GM21529 (cell line): ENCODE data around the gene LSR.

ENCODE experiments used
- ATAC-seq: cut with Tn5 transposase; IDR thresholded peaks from one replicate; pipeline ENCODE4 v1.9.1; 2021; ENCODE audit not compliant: unreplicated experiment

Gene LSR

GRCh38 chr19:35298561-35298972 is 49.8 kb downstream of the LSR start:
- ATAC-seq: no peak

GRCh38 chr19:35299523-35300338 is 50.9 kb downstream of the LSR start:
- no peak for ATAC-seq

- ATAC-seq: no peak
Measured at GRCh38 chr19:35300339-35300649, 51.5 kb downstream of the LSR start.

GRCh38 chr19:35301961-35302360 is 53.2 kb downstream of the LSR start:
- ATAC-seq: no peak

GRCh38 chr19:35302446-35302845 is 53.6 kb downstream of the LSR start:
- ATAC-seq: no peak

- no peak for ATAC-seq
Measured at GRCh38 chr19:35303357-35303915, 54.6 kb downstream of the LSR start.

GRCh38 chr19:35304036-35304435 is 55.2 kb downstream of the LSR start:
- ATAC-seq: no peak

GRCh38 chr19:35305181-35305580 is 56.4 kb downstream of the LSR start:
- no peak for ATAC-seq

- ATAC-seq: no peak
Measured at GRCh38 chr19:35306473-35307246, 57.9 kb downstream of the LSR start.

- no peak for ATAC-seq
Measured at GRCh38 chr19:35307931-35308330, 59.1 kb downstream of the LSR start.

- ATAC-seq: no peak
Measured at GRCh38 chr19:35308910-35309309, 60.1 kb downstream of the LSR start.

- ATAC-seq: no peak
Measured at GRCh38 chr19:35309481-35310279, 60.9 kb downstream of the LSR start.

GRCh38 chr19:35310331-35310730 is 61.5 kb downstream of the LSR start:
- no peak for ATAC-seq

GRCh38 chr19:35310811-35311465 is 62.1 kb downstream of the LSR start:
- no peak for ATAC-seq

- no peak for ATAC-seq
Measured at GRCh38 chr19:35311901-35312665, 63.3 kb downstream of the LSR start.

GRCh38 chr19:35313587-35313986 is 64.8 kb downstream of the LSR start:
- ATAC-seq: no peak

GRCh38 chr19:35314031-35314430 is 65.2 kb downstream of the LSR start:
- ATAC-seq: no peak

- ATAC-seq: no peak
Measured at GRCh38 chr19:35314858-35315470, 66.2 kb downstream of the LSR start.

GRCh38 chr19:35315883-35316282 is 67.1 kb downstream of the LSR start:
- no peak for ATAC-seq

- ATAC-seq: no peak
Measured at GRCh38 chr19:35316560-35316959, 67.8 kb downstream of the LSR start.
